Measurements from ENCODE around the gene MYDGF. TPM values are rescaled to one million over a fixed set of nuclear protein-coding genes. Genes with fewer than 3 reads are reported as not detected.

Gene MYDGF
- total RNA-seq, 3 donors from 2014 or later, result 50.2 to 85.9 (median 54.8) TPM

DNA sequence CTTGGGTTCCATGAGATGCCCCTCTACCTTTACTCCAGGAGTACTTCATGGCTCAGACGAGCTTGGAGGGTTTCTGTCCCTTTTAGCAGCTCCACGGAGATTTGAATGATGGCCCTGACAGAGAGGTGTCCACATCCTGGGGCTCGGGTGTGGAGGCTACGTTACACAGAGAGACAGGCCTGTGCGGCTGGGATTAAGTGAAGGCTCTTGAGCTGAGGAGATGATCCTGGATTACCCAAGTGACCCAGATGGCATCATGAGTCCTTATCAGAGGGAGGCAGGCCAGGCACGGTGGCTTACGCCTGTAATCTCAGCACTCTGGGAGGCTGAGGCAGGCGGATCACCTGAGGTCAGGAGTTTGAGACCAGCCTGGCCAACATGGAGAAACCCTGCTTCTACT, 41.1 kb upstream of the MYDGF start:
- intact Hi-C loops (cut with DNase I, micrococcal nuclease), result no loop called here
- TF ChIP-seq, protein P1, sequence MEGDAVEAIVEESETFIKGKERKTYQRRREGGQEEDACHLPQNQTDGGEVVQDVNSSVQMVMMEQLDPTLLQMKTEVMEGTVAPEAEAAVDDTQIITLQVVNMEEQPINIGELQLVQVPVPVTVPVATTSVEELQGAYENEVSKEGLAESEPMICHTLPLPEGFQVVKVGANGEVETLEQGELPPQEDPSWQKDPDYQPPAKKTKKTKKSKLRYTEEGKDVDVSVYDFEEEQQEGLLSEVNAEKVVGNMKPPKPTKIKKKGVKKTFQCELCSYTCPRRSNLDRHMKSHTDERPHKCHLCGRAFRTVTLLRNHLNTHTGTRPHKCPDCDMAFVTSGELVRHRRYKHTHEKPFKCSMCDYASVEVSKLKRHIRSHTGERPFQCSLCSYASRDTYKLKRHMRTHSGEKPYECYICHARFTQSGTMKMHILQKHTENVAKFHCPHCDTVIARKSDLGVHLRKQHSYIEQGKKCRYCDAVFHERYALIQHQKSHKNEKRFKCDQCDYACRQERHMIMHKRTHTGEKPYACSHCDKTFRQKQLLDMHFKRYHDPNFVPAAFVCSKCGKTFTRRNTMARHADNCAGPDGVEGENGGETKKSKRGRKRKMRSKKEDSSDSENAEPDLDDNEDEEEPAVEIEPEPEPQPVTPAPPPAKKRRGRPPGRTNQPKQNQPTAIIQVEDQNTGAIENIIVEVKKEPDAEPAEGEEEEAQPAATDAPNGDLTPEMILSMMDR (IDR thresholded peaks at IDR 0.05), result no peak
- no peaks in the 10 kb centered on the region for H3K9me3 ChIP-seq
- H3K4me1 ChIP-seq (ENCODE audit: low read depth), result peaks cover 18% of the 10 kb centered on the region
- no peak overlapping the region for H3K4me3 ChIP-seq
- no peak for DNase-seq
- ATAC-seq, result no peak
- peaks cover 6% of the 10 kb centered on the region for H3K36me3 ChIP-seq (ENCODE audit: low read depth)

DNA sequence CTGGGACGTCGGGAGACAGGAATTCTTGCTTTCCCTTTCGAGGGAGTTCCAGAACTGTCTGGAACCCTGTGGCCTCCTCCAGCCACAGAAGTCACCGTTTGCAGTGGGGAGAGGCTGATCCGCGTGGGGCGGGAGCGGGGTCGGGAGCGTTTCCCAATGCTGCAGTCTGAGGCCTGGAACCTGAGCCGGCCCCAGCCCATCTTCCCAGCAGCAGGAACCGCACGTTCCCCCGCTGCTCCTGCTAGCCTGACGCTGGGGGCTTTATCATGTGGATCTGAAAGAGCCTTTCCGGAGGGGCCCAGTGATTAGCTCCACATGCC, 40.1 kb upstream of the MYDGF start:
- intact Hi-C loops (cut with DNase I, micrococcal nuclease), result no loop called here
- H3K4me3 ChIP-seq, result no peak overlapping the region
- peaks cover 6% of the 10 kb centered on the region for H3K36me3 ChIP-seq (ENCODE audit: low read depth)
- TF ChIP-seq, protein P1 (IDR thresholded peaks at IDR 0.05), result no peak
- ATAC-seq (no peak), DNase-seq (no peak)
- no peaks in the 10 kb centered on the region for H3K9me3 ChIP-seq
- H3K4me1 ChIP-seq (ENCODE audit: low read depth), result peaks cover 26% of the 10 kb centered on the region

DNA sequence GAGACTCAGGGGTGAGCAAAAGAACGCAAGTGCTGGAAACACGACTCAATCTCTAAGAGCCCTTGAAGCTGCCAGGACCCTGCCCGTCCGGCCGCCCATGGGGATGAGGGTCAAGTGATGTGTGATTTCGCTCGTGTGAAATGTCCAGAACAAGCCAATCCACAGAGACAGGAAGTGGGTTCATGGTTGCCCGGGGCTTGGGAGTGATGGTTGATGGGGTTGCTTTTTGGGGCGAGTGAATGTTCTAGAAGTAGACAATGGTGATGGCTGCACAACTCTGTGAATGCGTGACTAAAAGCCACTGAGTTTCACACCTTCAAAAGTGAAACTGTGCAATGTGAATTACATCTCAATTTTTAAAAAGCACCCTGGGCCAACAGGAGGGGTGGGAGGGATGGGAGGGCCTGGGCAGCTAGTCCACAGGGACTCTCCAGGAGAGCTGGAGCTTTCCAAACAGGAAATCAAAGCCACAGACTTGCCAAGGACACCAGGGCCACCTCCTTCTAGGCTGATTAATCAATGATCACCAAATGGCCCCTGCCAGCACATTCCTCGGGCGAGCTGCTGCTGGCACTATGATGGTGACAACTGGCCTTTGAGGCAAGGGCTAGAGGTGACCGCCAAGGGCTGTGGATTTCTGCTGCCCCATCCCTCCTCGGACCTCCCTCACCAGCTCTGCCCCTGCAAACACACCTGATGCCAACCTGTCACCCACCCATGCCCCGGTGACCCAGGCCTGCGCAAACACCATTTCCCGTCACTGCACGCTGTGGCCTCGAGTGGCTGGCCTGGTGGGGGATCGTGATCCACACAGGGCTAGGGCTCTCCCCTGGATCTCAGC, 39.5 kb upstream of the MYDGF start:
- DNase-seq (no peak), ATAC-seq (no peak)
- no peaks in the 10 kb centered on the region for H3K9me3 ChIP-seq
- intact Hi-C loops (cut with DNase I, micrococcal nuclease), result no loop called here
- no peak overlapping the region for H3K4me3 ChIP-seq
- TF ChIP-seq, protein P1 (IDR thresholded peaks at IDR 0.05), result no peak
- peaks cover 27% of the 10 kb centered on the region for H3K4me1 ChIP-seq (ENCODE audit: low read depth)
- peaks cover 6% of the 10 kb centered on the region for H3K36me3 ChIP-seq (ENCODE audit: low read depth)

DNA sequence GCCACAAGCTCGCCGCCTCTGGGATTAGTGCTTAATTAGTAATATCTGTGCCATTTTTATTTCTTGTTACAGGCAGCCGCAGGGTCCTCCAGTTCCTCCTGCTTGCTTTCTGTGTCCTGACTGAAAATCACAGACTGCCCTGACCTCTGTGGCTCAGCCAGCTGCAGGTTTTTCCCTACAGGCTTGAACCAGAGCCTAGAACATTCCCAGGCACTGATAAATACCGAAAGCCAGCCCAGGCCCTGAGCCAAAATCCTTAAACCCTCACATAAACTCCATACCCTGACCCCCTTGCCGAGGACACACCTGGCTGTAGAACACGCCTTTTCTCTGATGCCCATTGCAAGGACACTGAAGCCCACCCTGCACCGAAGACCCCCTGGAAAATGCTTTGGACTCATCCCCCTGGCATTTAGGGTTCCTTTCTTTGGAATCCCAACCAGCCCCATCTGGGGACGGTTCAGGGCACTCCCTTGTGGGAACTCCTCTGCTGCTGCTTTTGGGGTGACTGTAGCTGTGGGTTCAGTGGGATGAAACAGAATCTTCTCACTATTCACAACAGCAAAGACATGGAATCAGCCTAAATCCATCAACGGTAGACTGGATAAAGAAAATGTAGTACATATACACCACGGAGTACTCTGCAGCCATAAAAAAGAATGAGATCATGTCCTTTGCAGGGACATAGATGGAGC, 38.0 kb upstream of the MYDGF start:
- TF ChIP-seq, protein P1 (IDR thresholded peaks at IDR 0.05), result no peak
- H3K4me3 ChIP-seq, result no peak overlapping the region
- no peaks in the 10 kb centered on the region for H3K9me3 ChIP-seq
- peaks cover 16% of the 10 kb centered on the region for H3K4me1 ChIP-seq (ENCODE audit: low read depth)
- no peaks in the 10 kb centered on the region for H3K36me3 ChIP-seq (ENCODE audit: low read depth)
- ATAC-seq (no peak), DNase-seq (no peak)
- intact Hi-C loops (cut with DNase I, micrococcal nuclease), result no loop called here

DNA sequence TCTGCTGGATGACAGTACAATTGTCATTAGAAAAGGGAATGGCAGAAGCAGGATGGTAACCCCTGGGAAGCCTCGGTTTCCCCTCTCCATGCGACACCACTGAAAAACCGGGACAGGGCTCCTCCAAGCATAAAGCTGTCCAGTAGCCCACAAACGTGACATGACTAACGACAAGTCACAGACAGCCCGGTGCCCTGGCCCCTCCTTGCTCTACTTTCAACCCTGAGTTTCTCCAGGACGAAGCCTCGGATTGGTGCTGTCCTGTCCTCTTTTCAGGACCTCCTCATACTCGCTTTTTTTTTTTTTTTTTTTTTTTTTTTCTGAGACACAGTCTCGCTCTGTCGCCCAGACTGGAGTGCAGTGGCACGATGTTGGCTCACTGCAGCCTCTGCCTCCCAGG, 37.2 kb upstream of the MYDGF start:
- H3K4me3 ChIP-seq, result no peak overlapping the region
- H3K9me3 ChIP-seq, result no peaks in the 10 kb centered on the region
- ATAC-seq (no peak), DNase-seq (no peak)
- intact Hi-C loops (cut with DNase I, micrococcal nuclease), result no loop called here
- H3K36me3 ChIP-seq (ENCODE audit: low read depth), result peaks cover under 1% of the 10 kb centered on the region
- TF ChIP-seq, protein P1 (IDR thresholded peaks at IDR 0.05), result no peak
- peaks cover 9% of the 10 kb centered on the region for H3K4me1 ChIP-seq (ENCODE audit: low read depth)
